ENCODE measurements around the gene DOCK8.

DNA sequence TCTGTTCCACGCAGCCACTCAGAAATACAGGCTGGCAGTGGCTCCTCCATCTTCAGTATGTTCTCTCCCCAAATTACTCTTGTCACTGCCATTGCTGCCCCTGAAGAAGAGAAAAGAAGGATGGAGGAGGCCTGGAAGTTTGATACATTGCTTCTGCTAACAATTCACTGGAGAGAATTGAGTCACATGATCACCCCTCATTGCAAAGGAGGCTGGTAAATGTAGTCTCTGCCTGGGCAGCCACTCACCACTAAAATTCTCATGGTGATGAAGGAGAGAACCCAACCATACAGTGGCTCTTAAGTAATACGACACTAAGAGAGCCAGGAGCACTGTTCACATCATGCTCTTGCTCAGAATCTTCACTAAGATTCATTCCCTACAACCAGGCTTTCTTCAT is 112.0 kb downstream of the DOCK8 start:
- TF ChIP-seq EP300 (IDR thresholded peaks at IDR 0.05; ENCODE audit: borderline replicate concordance in 1 of 2, control insufficient read depth in 1 of 2, low read depth in 2 of 2, low read length in 2 of 2) (no peak), USF2 (IDR thresholded peaks at IDR 0.05; ENCODE audit: borderline replicate concordance, low read depth, low read length) (no peak), CUX1 (IDR thresholded peaks at IDR 0.05; ENCODE audit: insufficient replicate concordance, low read depth, low read length) (no peak), ASH2L (IDR thresholded peaks at IDR 0.05; ENCODE audit: borderline replicate concordance, low read depth) (no peak), ZNF24 (IDR thresholded peaks at IDR 0.05) (no peak), SREBF1 (IDR thresholded peaks at IDR 0.05; ENCODE audit: low read length) (no peak), CHD4 (IDR thresholded peaks at IDR 0.05) (no peak)
- TF ChIP-seq, protein P1, sequence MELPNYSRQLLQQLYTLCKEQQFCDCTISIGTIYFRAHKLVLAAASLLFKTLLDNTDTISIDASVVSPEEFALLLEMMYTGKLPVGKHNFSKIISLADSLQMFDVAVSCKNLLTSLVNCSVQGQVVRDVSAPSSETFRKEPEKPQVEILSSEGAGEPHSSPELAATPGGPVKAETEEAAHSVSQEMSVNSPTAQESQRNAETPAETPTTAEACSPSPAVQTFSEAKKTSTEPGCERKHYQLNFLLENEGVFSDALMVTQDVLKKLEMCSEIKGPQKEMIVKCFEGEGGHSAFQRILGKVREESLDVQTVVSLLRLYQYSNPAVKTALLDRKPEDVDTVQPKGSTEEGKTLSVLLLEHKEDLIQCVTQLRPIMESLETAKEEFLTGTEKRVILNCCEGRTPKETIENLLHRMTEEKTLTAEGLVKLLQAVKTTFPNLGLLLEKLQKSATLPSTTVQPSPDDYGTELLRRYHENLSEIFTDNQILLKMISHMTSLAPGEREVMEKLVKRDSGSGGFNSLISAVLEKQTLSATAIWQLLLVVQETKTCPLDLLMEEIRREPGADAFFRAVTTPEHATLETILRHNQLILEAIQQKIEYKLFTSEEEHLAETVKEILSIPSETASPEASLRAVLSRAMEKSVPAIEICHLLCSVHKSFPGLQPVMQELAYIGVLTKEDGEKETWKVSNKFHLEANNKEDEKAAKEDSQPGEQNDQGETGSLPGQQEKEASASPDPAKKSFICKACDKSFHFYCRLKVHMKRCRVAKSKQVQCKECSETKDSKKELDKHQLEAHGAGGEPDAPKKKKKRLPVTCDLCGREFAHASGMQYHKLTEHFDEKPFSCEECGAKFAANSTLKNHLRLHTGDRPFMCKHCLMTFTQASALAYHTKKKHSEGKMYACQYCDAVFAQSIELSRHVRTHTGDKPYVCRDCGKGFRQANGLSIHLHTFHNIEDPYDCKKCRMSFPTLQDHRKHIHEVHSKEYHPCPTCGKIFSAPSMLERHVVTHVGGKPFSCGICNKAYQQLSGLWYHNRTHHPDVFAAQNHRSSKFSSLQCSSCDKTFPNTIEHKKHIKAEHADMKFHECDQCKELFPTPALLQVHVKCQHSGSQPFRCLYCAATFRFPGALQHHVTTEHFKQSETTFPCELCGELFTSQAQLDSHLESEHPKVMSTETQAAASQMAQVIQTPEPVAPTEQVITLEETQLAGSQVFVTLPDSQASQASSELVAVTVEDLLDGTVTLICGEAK (IDR thresholded peaks at IDR 0.05; ENCODE audit: borderline replicate concordance): no peak
- TF ChIP-seq, protein P2, sequence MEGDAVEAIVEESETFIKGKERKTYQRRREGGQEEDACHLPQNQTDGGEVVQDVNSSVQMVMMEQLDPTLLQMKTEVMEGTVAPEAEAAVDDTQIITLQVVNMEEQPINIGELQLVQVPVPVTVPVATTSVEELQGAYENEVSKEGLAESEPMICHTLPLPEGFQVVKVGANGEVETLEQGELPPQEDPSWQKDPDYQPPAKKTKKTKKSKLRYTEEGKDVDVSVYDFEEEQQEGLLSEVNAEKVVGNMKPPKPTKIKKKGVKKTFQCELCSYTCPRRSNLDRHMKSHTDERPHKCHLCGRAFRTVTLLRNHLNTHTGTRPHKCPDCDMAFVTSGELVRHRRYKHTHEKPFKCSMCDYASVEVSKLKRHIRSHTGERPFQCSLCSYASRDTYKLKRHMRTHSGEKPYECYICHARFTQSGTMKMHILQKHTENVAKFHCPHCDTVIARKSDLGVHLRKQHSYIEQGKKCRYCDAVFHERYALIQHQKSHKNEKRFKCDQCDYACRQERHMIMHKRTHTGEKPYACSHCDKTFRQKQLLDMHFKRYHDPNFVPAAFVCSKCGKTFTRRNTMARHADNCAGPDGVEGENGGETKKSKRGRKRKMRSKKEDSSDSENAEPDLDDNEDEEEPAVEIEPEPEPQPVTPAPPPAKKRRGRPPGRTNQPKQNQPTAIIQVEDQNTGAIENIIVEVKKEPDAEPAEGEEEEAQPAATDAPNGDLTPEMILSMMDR (IDR thresholded peaks at IDR 0.05 in 2 of 3, conservative IDR thresholded peaks at IDR 0.05 in 1 of 3; ENCODE audit: control insufficient read depth in 2 of 3, extremely low read depth in 1 of 3, insufficient read depth in 1 of 3, low read depth in 3 of 3, low read length in 3 of 3): no peak

All from GM12878 (cell line).